ENCODE results near the gene MKNK1. TPM values are rescaled to one million over a fixed set of nuclear protein-coding genes. Genes with fewer than 3 reads are reported as not detected.

Gene MKNK1
- total and polyA plus RNA-seq, 12 donors = 22.4 to 50.6 (median 36.8) TPM

- intact Hi-C loops (cut with DNase I) = no loop called here
- ATAC-seq = no peak
- no peak for DNase-seq
- TF ChIP-seq, protein P1, sequence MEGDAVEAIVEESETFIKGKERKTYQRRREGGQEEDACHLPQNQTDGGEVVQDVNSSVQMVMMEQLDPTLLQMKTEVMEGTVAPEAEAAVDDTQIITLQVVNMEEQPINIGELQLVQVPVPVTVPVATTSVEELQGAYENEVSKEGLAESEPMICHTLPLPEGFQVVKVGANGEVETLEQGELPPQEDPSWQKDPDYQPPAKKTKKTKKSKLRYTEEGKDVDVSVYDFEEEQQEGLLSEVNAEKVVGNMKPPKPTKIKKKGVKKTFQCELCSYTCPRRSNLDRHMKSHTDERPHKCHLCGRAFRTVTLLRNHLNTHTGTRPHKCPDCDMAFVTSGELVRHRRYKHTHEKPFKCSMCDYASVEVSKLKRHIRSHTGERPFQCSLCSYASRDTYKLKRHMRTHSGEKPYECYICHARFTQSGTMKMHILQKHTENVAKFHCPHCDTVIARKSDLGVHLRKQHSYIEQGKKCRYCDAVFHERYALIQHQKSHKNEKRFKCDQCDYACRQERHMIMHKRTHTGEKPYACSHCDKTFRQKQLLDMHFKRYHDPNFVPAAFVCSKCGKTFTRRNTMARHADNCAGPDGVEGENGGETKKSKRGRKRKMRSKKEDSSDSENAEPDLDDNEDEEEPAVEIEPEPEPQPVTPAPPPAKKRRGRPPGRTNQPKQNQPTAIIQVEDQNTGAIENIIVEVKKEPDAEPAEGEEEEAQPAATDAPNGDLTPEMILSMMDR (IDR thresholded peaks at IDR 0.05) = no peak
- peaks cover 0 to 87% (median 58%) of the 10 kb centered on the region in 9 donors for H3K4me1 ChIP-seq
- peak overlapping the region in 2 of 10 donors; percentile 24 to 36 for H3K27ac ChIP-seq
- WGBS, 2 donors = 69 to 74% methylated on average over 3 of the region's 3 CpGs
- H3K27me3 ChIP-seq = no peaks in the 10 kb centered on the region
- H3K4me3 ChIP-seq = no peak overlapping the region
- no peaks in the 10 kb centered on the region for H3K9me3 ChIP-seq
- H3K36me3 ChIP-seq = peaks cover 0 to 14% (median 0%) of the 10 kb centered on the region in 9 donors
These were observed 2.6 kb downstream of the MKNK1 start for GRCh38 chr1:46601257-46602007.

- no peak for ATAC-seq
- TF ChIP-seq, protein P1 (IDR thresholded peaks at IDR 0.05) = no peak
These were observed 4.8 kb downstream of the MKNK1 start for GRCh38 chr1:46599059-46599970.

GRCh38 chr1:46596846-46597245 lies 7.2 kb downstream of the MKNK1 start:
- ATAC-seq = no peak
- Histone ChIP-seq H3K27ac (peak overlapping the region in 2 of 10 donors; percentile 44 to 92), H3K36me3 (peaks cover 0 to 39% (median 20%) of the 10 kb centered on the region in 9 donors), H3K9me3 (no peaks in the 10 kb centered on the region), H3K4me3 (no peak overlapping the region), H3K27me3 (no peaks in the 10 kb centered on the region), H3K4me1 (peaks cover 0 to 97% (median 36%) of the 10 kb centered on the region in 9 donors)
- TF ChIP-seq, protein P1 (IDR thresholded peaks at IDR 0.05) = no peak
- intact Hi-C loops (cut with DNase I) = no loop called here
- DNase-seq = no peak
- WGBS, 2 donors = 93 to 95% methylated on average over 3 of the region's 3 CpGs

More at GRCh38 chr1:46599059-46599970, 4.8 kb downstream of the MKNK1 start:
- 82 to 84% methylated on average over 9 of the region's 9 CpGs for WGBS, 2 donors
- H3K9me3 ChIP-seq = no peaks in the 10 kb centered on the region
- intact Hi-C loops (cut with DNase I) = no loop called here
- DNase-seq = no peak
- no peaks in the 10 kb centered on the region for H3K27me3 ChIP-seq
- no peak overlapping the region for H3K4me3 ChIP-seq
- H3K36me3 ChIP-seq = peaks cover 0 to 14% (median 0%) of the 10 kb centered on the region in 9 donors
- H3K27ac ChIP-seq = peak overlapping the region in 2 of 10 donors; percentile 16 to 29
- H3K4me1 ChIP-seq = peaks cover 0 to 93% (median 53%) of the 10 kb centered on the region in 9 donors

- Histone ChIP-seq H3K9me3 (no peaks in the 10 kb centered on the region), H3K4me1 (peaks cover 0 to 89% (median 27%) of the 10 kb centered on the region in 9 donors), H3K36me3 (peaks cover 0 to 47% (median 26%) of the 10 kb centered on the region in 9 donors), H3K27me3 (no peaks in the 10 kb centered on the region), H3K4me3 (no peak overlapping the region), H3K27ac (peak overlapping the region in 5 of 10 donors; percentile 17 to 92 (median 56))
- no peak for ATAC-seq
- WGBS, 2 donors = 98 to 100% methylated on average over 1 of the region's 1 CpG
- intact Hi-C loops (cut with DNase I) = no loop called here
- DNase-seq = no peak
- TF ChIP-seq, protein P1 (IDR thresholded peaks at IDR 0.05) = no peak
These were observed 8.0 kb downstream of the MKNK1 start for GRCh38 chr1:46596036-46596435.
